Activated CD8-positive, alpha-beta memory T cell treated with anti-CD3 and anti-CD28 coated beads, Interleukin-2, amount 50 U/mL, for 48 hours (primary cell): ENCODE measurements around the gene CDR2.
A peak's percentile ranks its signal among the peaks of the same experiment; 100 is the strongest.
"Not testable (repeated sequence)": the region's sequence is repeated elsewhere in the genome, so short reads cannot be mapped to it uniquely, and the experiment has no call there.

Experiments used
- DNase-seq: peaks from one replicate; pipeline ENCODE4 v3.0.0-alpha.2; 2020

Gene CDR2

DNA sequence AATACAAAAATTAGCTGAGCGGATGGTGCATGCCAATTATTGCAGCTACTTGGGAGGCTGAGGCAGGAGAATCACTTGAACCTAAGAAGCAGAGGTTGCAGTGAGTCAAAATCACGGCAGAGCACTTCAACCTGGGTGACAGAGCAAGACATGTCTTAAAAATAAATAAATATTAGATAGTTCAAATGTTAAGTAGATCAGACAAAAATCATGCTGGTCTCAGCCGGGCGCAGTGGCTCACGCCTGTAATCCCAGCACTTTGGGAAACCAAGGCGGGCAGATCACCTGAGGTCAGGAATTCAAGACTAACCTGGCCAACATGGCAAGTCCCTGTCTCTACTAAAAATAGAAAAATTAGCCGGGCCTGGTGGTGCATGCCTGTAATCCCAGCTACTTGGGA is 73.0 kb downstream of the CDR2 start:
- not testable (repeated sequence) for DNase-seq

DNA sequence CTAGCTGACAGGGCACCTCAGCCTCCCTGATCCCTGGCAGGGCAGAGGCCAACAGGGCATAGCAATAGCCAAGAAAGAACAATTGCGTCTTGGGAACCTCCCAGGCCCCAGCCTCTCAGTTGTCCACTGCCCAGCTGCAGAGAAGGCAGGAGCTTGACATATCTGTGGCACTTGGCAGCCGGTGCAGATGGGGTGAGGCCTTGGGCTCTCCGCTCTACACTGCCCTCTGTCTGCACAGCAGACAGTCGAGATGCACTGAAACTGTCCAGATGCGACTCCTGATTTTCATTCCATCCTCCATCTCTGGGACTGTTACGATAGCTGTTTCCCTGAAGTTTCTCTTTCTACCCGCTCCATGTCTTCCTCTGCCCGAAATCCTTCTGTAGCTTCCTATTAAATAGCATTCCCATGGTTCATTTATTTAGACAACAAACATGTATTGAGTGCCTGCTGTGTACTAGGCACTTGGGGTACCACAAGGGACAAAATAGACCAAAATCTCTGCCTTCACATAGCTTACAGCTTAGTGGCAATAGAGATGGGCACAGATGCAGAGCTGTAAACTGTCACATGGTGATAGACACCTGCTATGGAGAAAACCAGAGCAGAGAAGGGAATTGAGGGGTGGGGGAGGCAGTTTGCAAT is 73.9 kb downstream of the CDR2 start:
- DNase-seq = peak; percentile 66

DNA sequence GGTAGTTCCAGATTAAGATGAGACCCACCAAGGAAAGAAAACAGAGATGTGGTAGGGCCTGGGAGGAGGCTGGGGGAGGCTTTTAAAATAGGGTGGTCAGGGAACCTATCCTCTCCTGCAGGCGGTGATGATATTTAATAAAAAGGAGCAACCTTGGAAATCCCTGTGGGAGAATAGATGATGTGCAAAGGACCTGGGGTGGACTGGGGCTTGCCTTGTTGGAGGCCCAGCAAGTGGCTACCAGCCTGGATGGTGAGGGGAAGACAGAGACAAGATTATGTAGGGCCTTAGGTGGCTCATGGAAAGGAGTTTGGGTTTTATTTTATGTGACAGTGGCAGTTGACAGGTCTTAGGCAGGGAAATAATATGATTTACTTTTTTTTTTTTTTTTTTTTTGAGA is 75.4 kb downstream of the CDR2 start:
- no peak for DNase-seq

DNA sequence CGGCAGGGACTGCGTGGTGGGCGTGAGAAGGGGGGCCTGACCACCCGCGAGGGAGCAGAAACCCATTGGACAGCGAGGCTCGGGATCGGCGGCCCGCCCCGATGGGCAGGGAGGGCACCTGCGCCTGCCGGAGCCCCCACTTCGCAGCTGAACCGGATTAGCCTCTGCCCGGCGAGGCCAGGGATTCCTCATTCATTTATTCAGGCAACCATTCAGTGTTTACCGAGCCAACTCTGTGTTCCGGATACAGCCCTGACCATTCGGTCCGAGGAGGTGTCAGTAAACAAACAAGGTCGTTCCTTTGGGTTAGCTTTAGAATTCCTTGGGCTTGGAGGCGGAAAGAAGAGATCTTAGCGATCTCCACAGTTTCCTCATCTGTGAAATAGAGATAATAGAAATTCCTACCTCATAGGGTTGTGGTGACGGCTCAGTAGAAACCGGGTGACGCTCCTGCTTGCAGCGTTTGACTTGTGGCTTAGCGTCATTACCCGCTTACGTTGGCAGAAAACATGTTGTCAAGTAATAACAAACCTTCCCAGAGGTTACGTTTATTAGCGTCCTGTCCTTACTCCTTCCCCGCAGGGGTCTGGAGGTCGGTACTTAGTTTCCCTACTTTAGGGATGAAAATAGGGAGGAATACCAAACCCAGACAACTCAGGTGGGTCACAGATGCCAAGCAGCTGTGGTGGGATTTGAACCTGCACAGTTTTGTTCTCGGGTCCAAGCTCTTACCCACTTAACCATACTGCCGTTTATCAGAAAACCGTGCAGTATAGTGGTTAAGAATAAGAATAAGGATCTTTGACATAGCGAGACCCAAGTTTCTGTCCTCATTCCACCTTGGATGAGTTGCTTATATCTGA is 76.3 kb downstream of the CDR2 start:
- DNase-seq = peak; percentile 84

DNA sequence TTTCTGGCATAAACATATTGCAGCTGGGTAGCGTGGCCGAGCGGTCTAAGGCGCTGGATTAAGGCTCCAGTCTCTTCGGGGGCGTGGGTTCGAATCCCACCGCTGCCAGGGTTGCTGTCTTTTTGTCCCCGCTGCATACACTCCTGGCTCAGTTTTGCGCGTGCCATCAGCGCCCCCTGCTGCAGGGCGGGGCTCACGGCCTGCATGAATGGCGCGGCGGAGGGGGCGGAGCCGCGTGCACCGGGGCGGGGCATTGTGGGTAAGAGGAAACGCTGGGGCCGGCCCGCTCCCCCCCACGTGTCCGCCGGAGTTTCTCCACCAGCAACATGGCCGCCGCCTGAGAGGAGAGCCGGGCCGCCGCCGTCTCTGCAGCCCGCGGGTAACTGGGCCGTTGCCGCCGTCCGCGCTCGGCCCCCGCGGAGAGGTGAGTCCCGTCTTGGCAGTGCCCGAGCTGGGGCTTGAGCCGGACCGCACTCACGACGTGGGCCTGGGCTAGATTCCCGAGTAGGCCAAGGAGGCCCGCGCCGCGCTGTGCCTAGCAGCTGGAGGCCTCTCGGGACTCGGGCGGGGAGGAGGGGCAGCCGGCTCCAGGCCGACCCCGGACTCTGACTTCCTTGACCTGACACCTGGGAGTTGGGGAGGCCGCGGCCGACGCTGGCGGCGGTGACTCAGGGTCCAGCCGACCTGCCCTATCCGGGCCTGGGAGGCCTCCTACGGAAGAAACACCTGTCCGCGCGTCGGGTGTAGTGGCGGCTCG is 77.1 kb downstream of the CDR2 start, which contains the start of gene POLR3E:
Gene POLR3E, plus strand, starts transcription at position 296 of the 757 bp plus-strand sequence. CDS start 5,560 bp downstream, outside the sequence.
- DNase-seq = peak; percentile 100

DNA sequence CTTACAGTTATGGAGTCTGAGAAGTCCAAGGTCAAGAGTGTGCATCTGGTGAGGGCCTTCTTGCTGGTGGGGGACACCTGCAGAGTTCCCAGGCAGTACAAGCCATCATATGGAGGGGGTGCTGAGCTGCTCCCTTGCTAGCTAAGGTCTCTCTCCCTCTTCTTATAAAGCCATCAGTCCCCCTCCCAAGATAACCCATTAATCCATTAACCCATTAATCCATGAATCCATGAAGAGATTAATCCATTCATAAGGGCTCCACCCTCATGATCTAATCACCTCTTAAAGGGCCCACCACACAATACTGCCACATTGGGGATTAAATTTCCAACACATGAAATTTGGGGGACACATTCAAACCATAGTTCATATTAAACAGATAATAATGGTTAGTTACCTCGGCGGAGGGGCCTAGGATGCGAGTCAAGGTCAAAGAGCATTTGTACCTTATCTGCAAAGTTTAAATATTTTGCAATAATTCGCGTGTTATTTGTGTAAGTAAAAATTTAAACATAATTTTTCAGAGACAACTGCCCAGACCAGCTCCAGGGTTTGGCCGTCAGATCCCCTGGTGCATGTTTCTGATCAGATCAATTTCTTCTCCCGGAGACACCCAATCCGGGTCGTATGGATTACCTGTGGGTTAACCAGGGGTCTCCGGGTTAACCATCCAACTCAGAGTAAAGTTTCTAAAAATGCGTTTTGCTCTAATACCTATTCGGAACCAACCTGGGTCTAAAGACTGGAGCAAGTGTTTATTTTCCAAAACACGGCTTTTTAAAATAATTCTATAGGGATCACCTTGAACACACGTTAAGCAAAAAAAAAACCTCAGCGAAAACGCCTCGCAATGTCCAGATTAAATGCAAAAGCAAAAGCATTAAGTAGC is 78.0 kb downstream of the CDR2 start:
- DNase-seq = no peak
